Measurements from ENCODE around the gene SDC4.

Gene SDC4

GRCh38 chr20:45366192-45366591 is 18.0 kb upstream of the SDC4 start:
- no peak for DNase-seq (ENCODE audit: low spot score)
- in situ Hi-C loops (cut with MboI; ENCODE audit: low pct_unique_long_range_greater_than_20kb, low sequenced_read_pairs, unreplicated experiment), result no loop called here

DNA sequence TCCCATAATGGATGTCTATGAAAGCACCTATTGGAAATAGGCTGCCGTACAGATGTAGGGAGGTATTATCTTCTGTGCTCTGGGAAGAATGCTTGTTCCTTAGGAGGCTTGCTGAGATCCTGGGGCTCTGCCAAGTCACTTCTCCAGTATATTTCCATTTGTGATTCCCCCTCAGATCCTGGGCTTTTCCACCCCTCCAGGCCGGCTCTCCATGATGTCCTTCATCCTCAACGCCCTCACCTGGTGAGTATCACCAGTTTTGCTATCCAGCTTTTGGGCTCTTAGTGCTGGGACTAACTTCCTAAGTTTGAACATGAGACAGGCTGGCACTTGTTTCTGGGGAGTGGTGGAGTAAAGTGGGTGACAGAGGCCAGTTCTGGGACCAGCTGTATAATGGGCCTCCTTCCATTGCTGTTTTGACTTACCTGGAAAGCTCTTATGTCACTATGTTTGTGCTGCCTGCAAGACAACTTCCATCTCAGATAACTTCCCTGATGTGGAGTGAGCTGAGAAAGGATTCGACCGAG is 17.3 kb upstream of the SDC4 start:
- in situ Hi-C loops (cut with MboI; ENCODE audit: low pct_unique_long_range_greater_than_20kb, low sequenced_read_pairs, unreplicated experiment), result no loop called here
- no peak for DNase-seq (ENCODE audit: low spot score)
- TF ChIP-seq, protein P1, sequence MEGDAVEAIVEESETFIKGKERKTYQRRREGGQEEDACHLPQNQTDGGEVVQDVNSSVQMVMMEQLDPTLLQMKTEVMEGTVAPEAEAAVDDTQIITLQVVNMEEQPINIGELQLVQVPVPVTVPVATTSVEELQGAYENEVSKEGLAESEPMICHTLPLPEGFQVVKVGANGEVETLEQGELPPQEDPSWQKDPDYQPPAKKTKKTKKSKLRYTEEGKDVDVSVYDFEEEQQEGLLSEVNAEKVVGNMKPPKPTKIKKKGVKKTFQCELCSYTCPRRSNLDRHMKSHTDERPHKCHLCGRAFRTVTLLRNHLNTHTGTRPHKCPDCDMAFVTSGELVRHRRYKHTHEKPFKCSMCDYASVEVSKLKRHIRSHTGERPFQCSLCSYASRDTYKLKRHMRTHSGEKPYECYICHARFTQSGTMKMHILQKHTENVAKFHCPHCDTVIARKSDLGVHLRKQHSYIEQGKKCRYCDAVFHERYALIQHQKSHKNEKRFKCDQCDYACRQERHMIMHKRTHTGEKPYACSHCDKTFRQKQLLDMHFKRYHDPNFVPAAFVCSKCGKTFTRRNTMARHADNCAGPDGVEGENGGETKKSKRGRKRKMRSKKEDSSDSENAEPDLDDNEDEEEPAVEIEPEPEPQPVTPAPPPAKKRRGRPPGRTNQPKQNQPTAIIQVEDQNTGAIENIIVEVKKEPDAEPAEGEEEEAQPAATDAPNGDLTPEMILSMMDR (IDR thresholded peaks at IDR 0.05; ENCODE audit: extremely low read depth, insufficient read depth, missing control alignments), result no peak

More at GRCh38 chr20:45366192-45366591, 18.0 kb upstream of the SDC4 start:
- TF ChIP-seq, protein P1 (IDR thresholded peaks at IDR 0.05; ENCODE audit: extremely low read depth, insufficient read depth, missing control alignments), result no peak

DNA sequence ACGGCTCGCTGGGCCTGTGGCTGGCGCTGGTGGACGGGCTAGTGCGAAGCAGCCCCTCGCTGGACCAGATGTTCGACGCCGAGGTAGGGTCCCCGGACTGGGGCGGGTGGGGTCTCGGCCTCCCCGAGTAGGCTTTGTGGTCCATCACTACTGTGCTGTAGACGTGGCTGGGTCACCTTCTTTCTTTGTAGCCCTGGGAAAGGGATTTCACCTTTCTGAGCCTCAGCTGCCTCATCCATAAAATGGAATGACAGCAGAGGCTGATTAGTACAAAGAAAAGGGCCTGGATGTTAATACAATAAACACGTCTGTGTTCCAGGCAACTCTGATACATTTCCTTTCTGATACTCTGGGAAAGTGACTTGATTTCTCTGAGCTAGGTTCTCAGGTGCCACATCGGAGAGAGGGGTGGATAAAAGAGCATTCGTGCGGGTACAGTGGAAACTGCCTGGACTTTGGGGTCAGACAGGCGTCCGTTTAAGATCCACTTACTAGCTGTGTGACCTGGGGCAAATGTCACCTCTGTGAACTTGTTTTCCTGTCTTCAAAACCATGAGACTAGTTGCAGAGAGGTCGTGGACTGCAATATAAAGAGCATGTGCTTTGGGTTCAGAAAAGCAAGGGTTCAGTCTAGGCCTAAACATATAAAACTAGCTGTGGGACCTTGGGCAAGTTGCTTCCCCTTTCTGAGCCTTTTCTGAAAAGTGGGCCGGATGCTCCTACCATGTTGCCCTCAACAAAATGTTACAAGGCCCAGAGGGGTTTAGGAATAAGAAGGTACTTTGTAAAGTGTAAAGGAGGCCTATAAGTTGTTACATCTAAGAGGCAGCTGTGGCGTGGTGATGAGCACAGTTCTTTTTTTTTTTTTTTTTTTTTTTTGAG is 15.6 kb upstream of the SDC4 start:
- TF ChIP-seq, protein P1 (IDR thresholded peaks at IDR 0.05; ENCODE audit: extremely low read depth, insufficient read depth, missing control alignments), result no peak
- DNase-seq (ENCODE audit: low spot score), result no peak
- in situ Hi-C loops (cut with MboI; ENCODE audit: low pct_unique_long_range_greater_than_20kb, low sequenced_read_pairs, unreplicated experiment), result no loop called here

DNA sequence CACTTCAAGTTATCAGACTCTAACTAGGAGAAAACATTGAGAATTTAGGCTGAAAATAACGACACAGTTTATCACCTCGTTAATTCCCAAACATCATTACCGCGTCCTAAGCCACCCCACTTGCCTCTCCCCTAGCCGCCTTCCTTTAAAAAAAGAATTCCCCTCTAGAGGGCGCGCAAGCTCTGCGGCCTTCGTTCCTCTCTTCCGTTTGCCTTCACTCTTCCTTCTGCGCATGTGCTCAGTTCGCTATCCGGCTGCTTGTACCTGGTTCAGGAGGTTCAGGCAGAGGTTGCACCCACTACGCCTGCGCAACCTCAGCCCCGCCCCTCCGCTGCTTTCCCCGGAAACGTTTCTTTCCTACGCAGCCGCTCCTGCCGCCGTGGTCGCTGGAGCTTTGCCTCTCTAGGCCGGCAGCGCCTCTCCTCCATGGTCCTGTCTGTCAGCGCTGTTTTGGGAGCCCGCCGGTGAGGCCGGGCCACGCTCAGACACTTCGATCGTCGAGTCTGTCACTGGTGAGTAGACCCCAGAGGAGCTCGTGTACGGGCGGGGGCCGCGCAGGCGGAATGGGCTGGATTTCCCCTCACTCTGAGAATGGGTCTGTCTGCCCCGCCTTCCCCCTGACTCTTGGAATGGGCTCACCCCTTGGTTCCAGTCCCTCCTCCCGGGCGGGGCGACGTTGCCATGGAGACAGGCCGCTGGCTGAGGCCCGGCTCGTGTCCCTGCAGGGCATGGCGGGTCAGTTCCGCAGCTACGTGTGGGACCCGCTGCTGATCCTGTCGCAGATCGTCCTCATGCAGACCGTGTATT is 14.8 kb upstream of the SDC4 start, which contains the start of gene SYS1:
TSS of gene SYS1 (plus strand) at position 353 of the 807 bp plus-strand sequence. CDS start at position 729, 376 bp downstream.
- TF ChIP-seq, protein P1 (IDR thresholded peaks at IDR 0.05; ENCODE audit: extremely low read depth, insufficient read depth, missing control alignments), result peak; percentile 81
- in situ Hi-C loops (cut with MboI; ENCODE audit: low pct_unique_long_range_greater_than_20kb, low sequenced_read_pairs, unreplicated experiment), result no loop called here
- DNase-seq (ENCODE audit: low spot score), result peak; percentile 94

- in situ Hi-C loops (cut with MboI; ENCODE audit: low pct_unique_long_range_greater_than_20kb, low sequenced_read_pairs, unreplicated experiment), result no loop called here
- DNase-seq (ENCODE audit: low spot score), result no peak
- TF ChIP-seq, protein P1 (IDR thresholded peaks at IDR 0.05; ENCODE audit: extremely low read depth, insufficient read depth, missing control alignments), result no peak
Observed at GRCh38 chr20:45361793-45362192, 13.6 kb upstream of the SDC4 start.

DNA sequence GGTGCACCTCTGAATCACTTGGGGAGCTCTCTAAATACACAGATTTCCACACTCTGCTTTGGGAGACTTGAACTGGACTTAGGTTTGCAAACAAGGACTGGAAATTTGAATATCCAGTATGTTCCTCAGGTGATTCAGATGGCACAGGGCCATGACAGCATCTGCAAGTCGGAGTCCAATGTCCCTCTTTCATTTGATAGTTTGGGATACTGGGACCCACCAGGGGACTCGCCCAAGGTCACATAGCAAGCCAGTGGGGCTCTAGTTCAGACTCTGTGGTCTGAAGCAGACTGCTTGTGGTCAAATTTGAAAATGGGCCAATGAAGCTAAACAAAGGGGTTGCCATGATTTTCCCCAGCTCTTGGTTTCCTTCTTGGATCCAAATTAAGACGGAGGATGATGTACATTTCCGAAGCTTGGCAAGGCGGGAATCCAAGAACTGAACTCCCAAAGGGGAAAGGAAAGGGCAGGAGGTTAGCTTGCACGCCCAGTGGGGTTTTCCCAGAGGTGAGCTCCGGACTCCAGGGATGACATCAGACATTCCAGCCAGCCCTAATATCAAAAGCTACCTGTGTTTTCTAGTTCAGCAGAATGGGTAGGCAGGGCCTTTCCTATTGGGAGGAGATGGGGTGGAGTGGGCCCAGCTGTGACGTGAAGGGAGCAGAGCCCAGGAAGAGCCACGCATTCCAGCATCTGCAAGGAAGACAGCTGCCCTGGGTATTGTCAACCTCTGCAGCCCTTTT is 11.4 kb upstream of the SDC4 start:
- DNase-seq (ENCODE audit: low spot score), result no peak
- in situ Hi-C loops (cut with MboI; ENCODE audit: low pct_unique_long_range_greater_than_20kb, low sequenced_read_pairs, unreplicated experiment), result loop anchor here (5.0 kb wide), 1 partner anchor 83 kb away; no protein-coding TSS in a partner anchor
- TF ChIP-seq, protein P1 (IDR thresholded peaks at IDR 0.05; ENCODE audit: extremely low read depth, insufficient read depth, missing control alignments), result no peak
